Retinal pigment epithelial cell (primary cell): ENCODE results near the gene STX16.

Source experiments
- DNase-seq: peaks from one replicate; pipeline ENCODE4 v3.0.0-alpha.2; 2010; ENCODE audit warnings: low read depth
- H3K4me3 ChIP-seq: 2 replicates; pipeline ENCODE4 v1.5.1; 2011; ENCODE audit warnings: mild to moderate bottlenecking, low read length, control low read depth, moderate library complexity
- CTCF ChIP-seq: conservative IDR thresholded peaks from 2 replicates; pipeline ENCODE4 v1.5.1; 2011; ENCODE audit warnings: low read depth, low read length, control low read depth, inconsistent platforms

STX16 gene

GRCh38 chr20:58717278-58718091 lies 66.4 kb downstream of the STX16 start:
- no peak for TF ChIP-seq CTCF
- DNase-seq, result no peak
- H3K4me3 ChIP-seq, result no peak overlapping the region

GRCh38 chr20:58718121-58718563 lies 67.1 kb downstream of the STX16 start:
- no peak for DNase-seq
- H3K4me3 ChIP-seq, result no peak overlapping the region
- TF ChIP-seq CTCF, result no peak

GRCh38 chr20:58718729-58719128 lies 67.6 kb downstream of the STX16 start:
- H3K4me3 ChIP-seq, result no peak overlapping the region
- DNase-seq, result no peak
- no peak for TF ChIP-seq CTCF

GRCh38 chr20:58719258-58719657 lies 68.2 kb downstream of the STX16 start:
- no peak overlapping the region for H3K4me3 ChIP-seq
- DNase-seq, result no peak
- no peak for TF ChIP-seq CTCF

GRCh38 chr20:58719971-58720371 lies 68.9 kb downstream of the STX16 start:
- no peak overlapping the region for H3K4me3 ChIP-seq
- TF ChIP-seq CTCF, result no peak
- no peak for DNase-seq

- no peak for TF ChIP-seq CTCF
- no peak for DNase-seq
- no peak overlapping the region for H3K4me3 ChIP-seq
Observed at GRCh38 chr20:58720890-58721289, 69.8 kb downstream of the STX16 start.
